Measurements from ENCODE around the gene UGT1A7.

UGT1A7 gene

GRCh38 chr2:233680361-233681045 lies 1.2 kb upstream of the UGT1A7 start:
- TF ChIP-seq CTCF (IDR thresholded peaks at IDR 0.05): no peak
- no peaks in the 10 kb centered on the region for H3K36me3 ChIP-seq
- H3K27me3 ChIP-seq: no peaks in the 10 kb centered on the region
- no peaks in the 10 kb centered on the region for H3K9me3 ChIP-seq
- no peak overlapping the region for H3K4me3 ChIP-seq (ENCODE audit: low read depth in 1 of 2, low read length in 1 of 2)
- H3K4me1 ChIP-seq (ENCODE audit: control insufficient read depth in 1 of 2, insufficient read depth in 1 of 2, low read depth in 1 of 2, low read length in 1 of 2): no peaks in the 10 kb centered on the region
- no peak overlapping the region for H3K27ac ChIP-seq

- Histone ChIP-seq H3K36me3 (no peaks in the 10 kb centered on the region), H3K4me3 (ENCODE audit: low read depth in 1 of 2, low read length in 1 of 2) (no peak overlapping the region), H3K27me3 (peaks cover 5% of the 10 kb centered on the region), H3K9me3 (no peaks in the 10 kb centered on the region), H3K4me1 (ENCODE audit: control insufficient read depth in 1 of 2, insufficient read depth in 1 of 2, low read depth in 1 of 2, low read length in 1 of 2) (no peaks in the 10 kb centered on the region), H3K27ac (no peak overlapping the region)
- TF ChIP-seq CTCF (IDR thresholded peaks at IDR 0.05): no peak
Measured at GRCh38 chr2:233684640-233685039, 2.9 kb downstream of the UGT1A7 start.

GRCh38 chr2:233686928-233687327 lies 5.2 kb downstream of the UGT1A7 start:
- no peak for TF ChIP-seq CTCF (IDR thresholded peaks at IDR 0.05)
- no peak overlapping the region for H3K4me3 ChIP-seq (ENCODE audit: low read depth in 1 of 2, low read length in 1 of 2)
- H3K36me3 ChIP-seq: no peaks in the 10 kb centered on the region
- no peak overlapping the region for H3K27ac ChIP-seq
- peaks cover 5% of the 10 kb centered on the region for H3K27me3 ChIP-seq
- no peaks in the 10 kb centered on the region for H3K4me1 ChIP-seq (ENCODE audit: control insufficient read depth in 1 of 2, insufficient read depth in 1 of 2, low read depth in 1 of 2, low read length in 1 of 2)
- no peaks in the 10 kb centered on the region for H3K9me3 ChIP-seq

GRCh38 chr2:233688341-233688740 lies 6.6 kb downstream of the UGT1A7 start:
- Histone ChIP-seq H3K4me3 (ENCODE audit: low read depth in 1 of 2, low read length in 1 of 2) (no peak overlapping the region), H3K27me3 (peaks cover 5% of the 10 kb centered on the region), H3K4me1 (ENCODE audit: control insufficient read depth in 1 of 2, insufficient read depth in 1 of 2, low read depth in 1 of 2, low read length in 1 of 2) (no peaks in the 10 kb centered on the region), H3K36me3 (no peaks in the 10 kb centered on the region), H3K9me3 (no peaks in the 10 kb centered on the region), H3K27ac (no peak overlapping the region)
- no peak for TF ChIP-seq CTCF (IDR thresholded peaks at IDR 0.05)

- H3K36me3 ChIP-seq: no peaks in the 10 kb centered on the region
- H3K4me3 ChIP-seq (ENCODE audit: low read depth in 1 of 2, low read length in 1 of 2): no peak overlapping the region
- no peaks in the 10 kb centered on the region for H3K4me1 ChIP-seq (ENCODE audit: control insufficient read depth in 1 of 2, insufficient read depth in 1 of 2, low read depth in 1 of 2, low read length in 1 of 2)
- no peak for TF ChIP-seq CTCF (IDR thresholded peaks at IDR 0.05)
- no peak overlapping the region for H3K27ac ChIP-seq
- no peaks in the 10 kb centered on the region for H3K9me3 ChIP-seq
- peaks cover 5% of the 10 kb centered on the region for H3K27me3 ChIP-seq
Measured at GRCh38 chr2:233689031-233689430, 7.3 kb downstream of the UGT1A7 start.
